Testis (tissue), 2 donors: Measurements from ENCODE around the gene TTLL9.

Experiments
- POLR2A ChIP-seq: fragments of 450-650 bp; IDR thresholded peaks from one replicate; pipeline ENCODE4 v1.6.1; 2017; ENCODE audit warnings: antibody characterized with exemption, mild to moderate bottlenecking, moderate library complexity
- TF ChIP-seq, protein P1 (sequence below), 3 experiments: fragments of 450-650 bp in 2 of 3; fragments of 200-600 bp in 1 of 3; sonication (generic) in 1 of 3; IDR thresholded peaks; one replicate each; pipeline ENCODE4 v1.5.1; 2016 to 2019; ENCODE audit warnings: antibody characterized with exemption in 3 of 3, mild to moderate bottlenecking in 2 of 3, moderate library complexity in 1 of 3

DNA sequence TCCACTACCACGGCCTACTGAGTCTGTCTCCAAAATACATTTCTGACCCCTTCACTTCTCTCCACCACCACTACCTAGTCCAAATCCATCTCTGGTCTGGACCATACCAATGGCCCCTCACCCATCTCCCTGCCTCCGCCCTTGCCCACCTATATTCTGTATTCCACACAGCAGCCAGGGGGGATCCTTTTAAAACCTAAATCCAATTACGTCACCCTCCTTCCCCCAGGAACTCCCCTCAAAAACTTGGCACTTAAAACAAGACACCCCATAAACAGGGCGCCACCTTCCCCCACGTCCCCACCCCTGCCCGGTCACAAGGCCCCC is 80.7 kb downstream of the TTLL9 start:
- TF ChIP-seq, protein P1, sequence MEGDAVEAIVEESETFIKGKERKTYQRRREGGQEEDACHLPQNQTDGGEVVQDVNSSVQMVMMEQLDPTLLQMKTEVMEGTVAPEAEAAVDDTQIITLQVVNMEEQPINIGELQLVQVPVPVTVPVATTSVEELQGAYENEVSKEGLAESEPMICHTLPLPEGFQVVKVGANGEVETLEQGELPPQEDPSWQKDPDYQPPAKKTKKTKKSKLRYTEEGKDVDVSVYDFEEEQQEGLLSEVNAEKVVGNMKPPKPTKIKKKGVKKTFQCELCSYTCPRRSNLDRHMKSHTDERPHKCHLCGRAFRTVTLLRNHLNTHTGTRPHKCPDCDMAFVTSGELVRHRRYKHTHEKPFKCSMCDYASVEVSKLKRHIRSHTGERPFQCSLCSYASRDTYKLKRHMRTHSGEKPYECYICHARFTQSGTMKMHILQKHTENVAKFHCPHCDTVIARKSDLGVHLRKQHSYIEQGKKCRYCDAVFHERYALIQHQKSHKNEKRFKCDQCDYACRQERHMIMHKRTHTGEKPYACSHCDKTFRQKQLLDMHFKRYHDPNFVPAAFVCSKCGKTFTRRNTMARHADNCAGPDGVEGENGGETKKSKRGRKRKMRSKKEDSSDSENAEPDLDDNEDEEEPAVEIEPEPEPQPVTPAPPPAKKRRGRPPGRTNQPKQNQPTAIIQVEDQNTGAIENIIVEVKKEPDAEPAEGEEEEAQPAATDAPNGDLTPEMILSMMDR (IDR thresholded peaks at IDR 0.05) = no peak
- no peak for TF ChIP-seq POLR2A
